HG02763 (cell line): ENCODE results near the gene CCDC174.

Experiments
- ATAC-seq: cut with Tn5 transposase; IDR thresholded peaks from one replicate; pipeline ENCODE4 v1.9.1; 2021; ENCODE audit warnings: mild to moderate bottlenecking, moderate library complexity; ENCODE audit not compliant: unreplicated experiment

Gene CCDC174

GRCh38 chr3:14698601-14699244 lies 47.2 kb downstream of the CCDC174 start:
- no peak for ATAC-seq

- ATAC-seq: no peak
These were observed 48.1 kb downstream of the CCDC174 start for GRCh38 chr3:14699643-14700042.

- no peak for ATAC-seq
These were observed 49.3 kb downstream of the CCDC174 start for GRCh38 chr3:14700891-14701290.

- ATAC-seq: no peak
These were observed 50.1 kb downstream of the CCDC174 start for GRCh38 chr3:14701676-14702075.

- ATAC-seq: no peak
These were observed 51.7 kb downstream of the CCDC174 start for GRCh38 chr3:14703128-14703750.

- ATAC-seq: no peak
These were observed 52.2 kb downstream of the CCDC174 start for GRCh38 chr3:14703791-14704190.

- no peak for ATAC-seq
These were observed 54.5 kb downstream of the CCDC174 start for GRCh38 chr3:14706096-14706495.

GRCh38 chr3:14716591-14716990 lies 65.0 kb downstream of the CCDC174 start:
- no peak for ATAC-seq

GRCh38 chr3:14717307-14717706 lies 65.7 kb downstream of the CCDC174 start:
- ATAC-seq: no peak

GRCh38 chr3:14718539-14718938 lies 67.0 kb downstream of the CCDC174 start:
- ATAC-seq: no peak

- no peak for ATAC-seq
These were observed 67.4 kb downstream of the CCDC174 start for GRCh38 chr3:14719006-14719405.

GRCh38 chr3:14721126-14721864 lies 69.7 kb downstream of the CCDC174 start:
- ATAC-seq: no peak
